ENCODE data around the gene MOCS1. TPM values are rescaled to one million over a fixed set of nuclear protein-coding genes. Genes with fewer than 3 reads are reported as not detected.

MOCS1 gene
- polyA plus RNA-seq, 1 of the 3 experiments (the other 2 are of a cell fraction): 4.2 TPM

GRCh38 chr6:39901670-39902069 lies 32.6 kb downstream of the MOCS1 start:
- Histone ChIP-seq H3K9me3 (no peaks in the 10 kb centered on the region), H3K79me2 (ENCODE audit: insufficient read depth) (no peaks in the 10 kb centered on the region), H3K9ac (no peak overlapping the region), H3K36me3 (replicated peaks in 1 of 2; ENCODE audit: control insufficient read depth in 1 of 2, insufficient read depth in 2 of 2, low read length in 1 of 2) (no peaks in the 10 kb centered on the region), H3F3A (replicated peaks; ENCODE audit: insufficient read depth) (no peaks in the 10 kb centered on the region), H3K27me3 (ENCODE audit: insufficient read depth) (no peaks in the 10 kb centered on the region), H4K20me1 (ENCODE audit: insufficient read depth) (no peaks in the 10 kb centered on the region), H3K27ac (ENCODE audit: low read depth in 2 of 2, low read length in 1 of 2) (no peak overlapping the region), H3K4me3 (ENCODE audit: low read depth in 2 of 2, low read length in 1 of 2) (no peak overlapping the region), H2AFZ (ENCODE audit: low read depth) (no peak overlapping the region), H3K4me1 (ENCODE audit: control insufficient read depth in 1 of 2, insufficient read depth in 2 of 2, low read depth in 1 of 2, low read length in 1 of 2) (peaks cover 0 to 4% of the 10 kb centered on the region in 2 experiments; a peak in 1 of 4 replicates), H3K4me2 (no peak overlapping the region), H3K9me2 (no peaks in the 10 kb centered on the region)
- ChIA-PET CTCF (no interaction called here), POLR2A (no interaction called here)
- DNase-seq: no peak
- 84% methylated on average over 18 of the region's 19 CpGs for WGBS (ENCODE audit: low lambda C conversion rate)
- TF ChIP-seq REST (IDR thresholded peaks at IDR 0.05; ENCODE audit: low read depth, low read length): no peak
- no peak for TF ChIP-seq EZH2phosphoT487 (IDR thresholded peaks at IDR 0.05; ENCODE audit: borderline replicate concordance, low read depth)
- TF ChIP-seq USF1 (IDR thresholded peaks at IDR 0.05; ENCODE audit: borderline replicate concordance, low read depth): no peak
- TF ChIP-seq JUND (IDR thresholded peaks at IDR 0.05): no peak
- TF ChIP-seq GABPA (IDR thresholded peaks at IDR 0.05; ENCODE audit: low read depth): no peak
- no peak for TF ChIP-seq RXRA (IDR thresholded peaks at IDR 0.05; ENCODE audit: borderline replicate concordance, low read depth)
- no peak for TF ChIP-seq MXI1 (IDR thresholded peaks at IDR 0.05; ENCODE audit: low read depth, low read length)
- TF ChIP-seq IRF3 (IDR thresholded peaks at IDR 0.05; ENCODE audit: low read depth, low read length): no peak
- no peak for TF ChIP-seq SIN3A (IDR thresholded peaks at IDR 0.05; ENCODE audit: borderline replicate concordance, low read depth, low read length)
- no peak for TF ChIP-seq TEAD4 (IDR thresholded peaks at IDR 0.05; ENCODE audit: borderline replicate concordance, insufficient read depth)
- no peak for TF ChIP-seq NRF1 (IDR thresholded peaks at IDR 0.05; ENCODE audit: low read depth, low read length)
- TF ChIP-seq MEF2A (IDR thresholded peaks at IDR 0.05; ENCODE audit: borderline replicate concordance, low read depth): no peak
- no peak for TF ChIP-seq FOXM1 (IDR thresholded peaks at IDR 0.05; ENCODE audit: low read depth)
- TF ChIP-seq POLR2AphosphoS5 (IDR thresholded peaks at IDR 0.05; ENCODE audit: low read depth, low read length): no peak
- TF ChIP-seq, protein P1, sequence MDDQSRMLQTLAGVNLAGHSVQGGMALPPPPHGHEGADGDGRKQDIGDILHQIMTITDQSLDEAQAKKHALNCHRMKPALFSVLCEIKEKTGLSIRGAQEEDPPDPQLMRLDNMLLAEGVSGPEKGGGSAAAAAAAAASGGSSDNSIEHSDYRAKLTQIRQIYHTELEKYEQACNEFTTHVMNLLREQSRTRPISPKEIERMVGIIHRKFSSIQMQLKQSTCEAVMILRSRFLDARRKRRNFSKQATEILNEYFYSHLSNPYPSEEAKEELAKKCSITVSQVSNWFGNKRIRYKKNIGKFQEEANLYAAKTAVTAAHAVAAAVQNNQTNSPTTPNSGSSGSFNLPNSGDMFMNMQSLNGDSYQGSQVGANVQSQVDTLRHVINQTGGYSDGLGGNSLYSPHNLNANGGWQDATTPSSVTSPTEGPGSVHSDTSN (IDR thresholded peaks at IDR 0.05): no peak
- TF ChIP-seq TCF12 (IDR thresholded peaks at IDR 0.05): no peak
- TF ChIP-seq RFX5 (IDR thresholded peaks at IDR 0.05; ENCODE audit: low read length): no peak
- no peak for TF ChIP-seq FOSL2 (IDR thresholded peaks at IDR 0.05; ENCODE audit: borderline replicate concordance, low read depth)

Data from SK-N-SH (cell line).